Ascending aorta (tissue), 2 donors: ENCODE results near the gene SIM2. TPM values are rescaled to one million over a fixed set of nuclear protein-coding genes. Genes with fewer than 3 reads are reported as not detected.

ENCODE experiments used
- DNase-seq, 2 donors: peaks; one replicate each; pipeline ENCODE4 v3.0.0-alpha.2; 2019; ENCODE audit warnings: low spot score in 2 of 2
- H3K27ac ChIP-seq, 2 donors: fragments of 200-600 bp; sonication (generic); one replicate each; pipeline ENCODE4 v1.5.1; 2016 to 2017; ENCODE audit warnings: mild to moderate bottlenecking in 1 of 2
- H3K27me3 ChIP-seq: fragments of 200-600 bp; sonication (generic); one replicate; pipeline ENCODE4 v1.5.1; 2017
- H3K36me3 ChIP-seq, 2 donors: fragments of 200-600 bp; sonication (generic); one replicate each; pipeline ENCODE4 v1.5.1; 2016
- H3K4me1 ChIP-seq, 2 donors: fragments of 200-600 bp; sonication (generic); one replicate each; pipeline ENCODE4 v1.5.1; 2016 to 2017; ENCODE audit warnings: mild to moderate bottlenecking in 1 of 2
- H3K4me3 ChIP-seq, 2 donors: fragments of 200-600 bp; sonication (generic); one replicate each; pipeline ENCODE4 v1.5.1; 2016 to 2017; ENCODE audit warnings: mild to moderate bottlenecking in 1 of 2
- H3K9me3 ChIP-seq, 2 donors: fragments of 200-600 bp; sonication (generic); one replicate each; pipeline ENCODE4 v1.5.1; 2016
- CTCF ChIP-seq, 3 experiments: fragments of 200-600 bp in 2 of 3; fragments of 450-650 bp in 1 of 3; sonication (generic) in 2 of 3; IDR thresholded peaks; one replicate each; pipeline ENCODE4 v1.5.1; 2016 to 2019; ENCODE audit warnings: antibody characterized with exemption in 3 of 3, mild to moderate bottlenecking in 1 of 3, moderate library complexity in 1 of 3
- intact Hi-C: fragments of 100-400 bp; cut with DNase I; formaldehyde crosslinking; loops from one replicate; pipeline ENCODE4 v1.15.1; 2023
- total RNA-seq: library from RNA; depleted of rRNA; stranded (reverse); fragments of >200 nt; gene quantifications from one replicate; pipeline ENCODE4 v1.1.0, GENCODE V29; 2016

SIM2 gene
- total RNA-seq, 1 donor from 2014 or later, result not detected

- no peak for DNase-seq
- Histone ChIP-seq H3K9me3 (no peaks in the 10 kb centered on the region), H3K36me3 (peaks cover 0 to 12% of the 10 kb centered on the region in 2 donors), H3K4me3 (no peak overlapping the region), H3K4me1 (no peaks in the 10 kb centered on the region), H3K27ac (no peak overlapping the region), H3K27me3 (no peaks in the 10 kb centered on the region)
- no peak for TF ChIP-seq CTCF (IDR thresholded peaks at IDR 0.05)
- intact Hi-C loops, result no loop called here
These were observed 62.8 kb downstream of the SIM2 start for GRCh38 chr21:36761685-36762084.

GRCh38 chr21:36762642-36763041, 63.7 kb downstream of the SIM2 start:
- H3K4me1 ChIP-seq, result no peaks in the 10 kb centered on the region
- H3K4me3 ChIP-seq, result no peak overlapping the region
- intact Hi-C loops, result no loop called here
- no peak for TF ChIP-seq CTCF (IDR thresholded peaks at IDR 0.05)
- no peak for DNase-seq
- H3K36me3 ChIP-seq, result peaks cover 0 to 9% of the 10 kb centered on the region in 2 donors
- no peak overlapping the region for H3K27ac ChIP-seq
- no peaks in the 10 kb centered on the region for H3K27me3 ChIP-seq
- no peaks in the 10 kb centered on the region for H3K9me3 ChIP-seq

- no peak overlapping the region for H3K27ac ChIP-seq
- TF ChIP-seq CTCF (IDR thresholded peaks at IDR 0.05), result no peak
- H3K9me3 ChIP-seq, result no peaks in the 10 kb centered on the region
- intact Hi-C loops, result no loop called here
- peaks cover 0 to 9% of the 10 kb centered on the region in 2 donors for H3K36me3 ChIP-seq
- no peaks in the 10 kb centered on the region for H3K4me1 ChIP-seq
- no peak overlapping the region for H3K4me3 ChIP-seq
- no peaks in the 10 kb centered on the region for H3K27me3 ChIP-seq
- no peak for DNase-seq
These were observed 64.4 kb downstream of the SIM2 start for GRCh38 chr21:36763305-36763704.

- peaks cover 0 to 2% of the 10 kb centered on the region in 2 donors for H3K4me1 ChIP-seq
- no peaks in the 10 kb centered on the region for H3K9me3 ChIP-seq
- no peak overlapping the region for H3K4me3 ChIP-seq
- no peaks in the 10 kb centered on the region for H3K27me3 ChIP-seq
- H3K27ac ChIP-seq, result no peak overlapping the region
- intact Hi-C loops, result no loop called here
- H3K36me3 ChIP-seq, result peaks cover 0 to 3% of the 10 kb centered on the region in 2 donors
- no peak for TF ChIP-seq CTCF (IDR thresholded peaks at IDR 0.05)
- DNase-seq, result no peak
These were observed 66.3 kb downstream of the SIM2 start for GRCh38 chr21:36765229-36765628.

- Histone ChIP-seq H3K9me3 (no peaks in the 10 kb centered on the region), H3K4me3 (no peak overlapping the region), H3K4me1 (peaks cover 0 to 2% of the 10 kb centered on the region in 2 donors), H3K36me3 (peaks cover 0 to 3% of the 10 kb centered on the region in 2 donors), H3K27ac (no peak overlapping the region), H3K27me3 (no peaks in the 10 kb centered on the region)
- no peak for DNase-seq
- intact Hi-C loops, result no loop called here
- no peak for TF ChIP-seq CTCF (IDR thresholded peaks at IDR 0.05)
These were observed 67.6 kb downstream of the SIM2 start for GRCh38 chr21:36766511-36766910.

GRCh38 chr21:36767096-36767495, 68.2 kb downstream of the SIM2 start:
- Histone ChIP-seq H3K4me3 (no peak overlapping the region), H3K9me3 (no peaks in the 10 kb centered on the region), H3K27ac (no peak overlapping the region), H3K36me3 (peaks cover 0 to 3% of the 10 kb centered on the region in 2 donors), H3K27me3 (no peaks in the 10 kb centered on the region), H3K4me1 (peaks cover 0 to 2% of the 10 kb centered on the region in 2 donors)
- intact Hi-C loops, result no loop called here
- TF ChIP-seq CTCF (IDR thresholded peaks at IDR 0.05), result no peak
- DNase-seq, result no peak
